Measurements from ENCODE around the gene ATXN10.
"Not testable (repeated sequence)": the region's sequence is repeated elsewhere in the genome, so short reads cannot be mapped to it uniquely, and the experiment has no call there.

Gene ATXN10

GRCh38 chr22:45678961-45679912 is 7.6 kb downstream of the ATXN10 start:
- DNase-seq (ENCODE audit: low read depth) = no peak

- DNase-seq (ENCODE audit: low read depth) = no peak
Measured at GRCh38 chr22:45680932-45681700, 9.5 kb downstream of the ATXN10 start.

GRCh38 chr22:45682064-45682463 is 10.4 kb downstream of the ATXN10 start:
- no peak for DNase-seq (ENCODE audit: low read depth)

GRCh38 chr22:45682773-45683172 is 11.1 kb downstream of the ATXN10 start:
- DNase-seq (ENCODE audit: low read depth) = not testable (repeated sequence)

- DNase-seq (ENCODE audit: low read depth) = no peak
Measured at GRCh38 chr22:45683248-45683647, 11.6 kb downstream of the ATXN10 start.

GRCh38 chr22:45683680-45684079 is 12.0 kb downstream of the ATXN10 start:
- no peak for DNase-seq (ENCODE audit: low read depth)

GRCh38 chr22:45684169-45684568 is 12.5 kb downstream of the ATXN10 start:
- no peak for DNase-seq (ENCODE audit: low read depth)

GRCh38 chr22:45684752-45685574 is 13.3 kb downstream of the ATXN10 start:
- no peak for DNase-seq (ENCODE audit: low read depth)

GRCh38 chr22:45686004-45686403 is 14.4 kb downstream of the ATXN10 start:
- no peak for DNase-seq (ENCODE audit: low read depth)

GRCh38 chr22:45686836-45687235 is 15.2 kb downstream of the ATXN10 start:
- DNase-seq (ENCODE audit: low read depth) = no peak

GRCh38 chr22:45688600-45689080 is 17.0 kb downstream of the ATXN10 start:
- DNase-seq (ENCODE audit: low read depth) = no peak

- DNase-seq (ENCODE audit: low read depth) = no peak
Measured at GRCh38 chr22:45689211-45689610, 17.6 kb downstream of the ATXN10 start.

- DNase-seq (ENCODE audit: low read depth) = no peak
Measured at GRCh38 chr22:45690008-45690407, 18.4 kb downstream of the ATXN10 start.

GRCh38 chr22:45692549-45692948 is 20.9 kb downstream of the ATXN10 start:
- DNase-seq (ENCODE audit: low read depth) = no peak

- DNase-seq (ENCODE audit: low read depth) = no peak
Measured at GRCh38 chr22:45693835-45694234, 22.2 kb downstream of the ATXN10 start.

GRCh38 chr22:45696227-45696626 is 24.6 kb downstream of the ATXN10 start:
- DNase-seq (ENCODE audit: low read depth) = no peak

GRCh38 chr22:45698094-45698493 is 26.5 kb downstream of the ATXN10 start:
- no peak for DNase-seq (ENCODE audit: low read depth)

- no peak for DNase-seq (ENCODE audit: low read depth)
Measured at GRCh38 chr22:45702981-45703380, 31.3 kb downstream of the ATXN10 start.

GRCh38 chr22:45703758-45704157 is 32.1 kb downstream of the ATXN10 start:
- DNase-seq (ENCODE audit: low read depth) = no peak

- DNase-seq (ENCODE audit: low read depth) = no peak
Measured at GRCh38 chr22:45704648-45705047, 33.0 kb downstream of the ATXN10 start.

GRCh38 chr22:45707605-45708004 is 36.0 kb downstream of the ATXN10 start:
- no peak for DNase-seq (ENCODE audit: low read depth)

GRCh38 chr22:45708145-45708544 is 36.5 kb downstream of the ATXN10 start:
- DNase-seq (ENCODE audit: low read depth) = no peak

Measured in stimulated activated CD8-positive, alpha-beta memory T cell treated with anti-CD3 and anti-CD28 coated beads, Interleukin-12 subunit alpha, Interleukin-12 subunit beta, amount 100 ng/mL, for 1 hour (primary cell).